Stimulated activated CD8-positive, alpha-beta memory T cell treated with anti-CD3 and anti-CD28 coated beads, Interleukin-12 subunit alpha, Interleukin-12 subunit beta, amount 100 ng/mL, for 24 hours (primary cell): Measurements from ENCODE around the gene EPN1.

Source experiments
- DNase-seq: peaks from one replicate; pipeline ENCODE4 v3.0.0-alpha.2; 2020; ENCODE audit errors: extremely low read depth

The EPN1 gene

DNA sequence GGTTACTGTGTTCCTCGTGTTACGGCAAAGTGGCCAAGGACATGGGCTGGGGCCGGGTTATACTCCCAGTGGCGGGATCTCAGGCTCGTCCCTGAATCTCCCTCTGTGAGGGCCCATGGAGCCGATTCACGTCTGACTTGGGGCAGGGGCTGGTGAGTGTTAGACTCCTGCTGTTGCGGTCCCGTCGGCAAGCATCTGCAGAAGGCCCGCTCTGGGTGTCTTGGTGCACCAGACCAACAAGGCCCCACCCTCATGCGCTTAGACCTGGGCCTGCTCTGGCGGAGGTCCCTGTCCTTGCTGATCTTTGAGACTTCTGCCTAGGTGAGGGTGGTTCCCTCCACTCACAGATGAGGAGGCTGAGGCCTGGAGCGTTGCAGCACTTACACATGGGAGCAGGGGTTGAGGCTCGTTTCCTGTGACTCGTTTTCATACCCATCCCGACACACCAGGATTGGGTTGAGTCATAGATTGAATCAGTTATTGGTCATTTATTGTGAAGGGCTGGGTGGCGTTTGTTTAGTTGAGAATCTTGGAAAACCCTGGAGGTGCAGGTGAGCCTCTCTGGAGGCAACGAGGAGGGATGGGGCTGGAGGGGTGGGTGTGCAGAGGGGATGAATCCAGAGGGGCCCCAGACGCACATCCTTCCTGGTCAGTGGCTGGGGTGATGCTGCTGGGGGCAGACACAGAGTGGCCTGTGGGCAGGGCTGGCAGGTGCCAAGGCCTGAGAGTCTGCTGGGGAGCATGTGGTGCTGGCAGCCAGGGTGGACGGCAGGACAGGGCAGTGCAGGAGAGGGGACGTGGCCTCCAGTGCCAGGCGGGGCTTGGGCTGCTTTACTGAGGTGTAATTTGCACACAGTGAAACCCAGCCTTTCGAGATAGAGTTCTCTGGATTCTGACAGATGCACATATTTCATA, 4.6 kb downstream of the EPN1 start:
- DNase-seq, result no peak

DNA sequence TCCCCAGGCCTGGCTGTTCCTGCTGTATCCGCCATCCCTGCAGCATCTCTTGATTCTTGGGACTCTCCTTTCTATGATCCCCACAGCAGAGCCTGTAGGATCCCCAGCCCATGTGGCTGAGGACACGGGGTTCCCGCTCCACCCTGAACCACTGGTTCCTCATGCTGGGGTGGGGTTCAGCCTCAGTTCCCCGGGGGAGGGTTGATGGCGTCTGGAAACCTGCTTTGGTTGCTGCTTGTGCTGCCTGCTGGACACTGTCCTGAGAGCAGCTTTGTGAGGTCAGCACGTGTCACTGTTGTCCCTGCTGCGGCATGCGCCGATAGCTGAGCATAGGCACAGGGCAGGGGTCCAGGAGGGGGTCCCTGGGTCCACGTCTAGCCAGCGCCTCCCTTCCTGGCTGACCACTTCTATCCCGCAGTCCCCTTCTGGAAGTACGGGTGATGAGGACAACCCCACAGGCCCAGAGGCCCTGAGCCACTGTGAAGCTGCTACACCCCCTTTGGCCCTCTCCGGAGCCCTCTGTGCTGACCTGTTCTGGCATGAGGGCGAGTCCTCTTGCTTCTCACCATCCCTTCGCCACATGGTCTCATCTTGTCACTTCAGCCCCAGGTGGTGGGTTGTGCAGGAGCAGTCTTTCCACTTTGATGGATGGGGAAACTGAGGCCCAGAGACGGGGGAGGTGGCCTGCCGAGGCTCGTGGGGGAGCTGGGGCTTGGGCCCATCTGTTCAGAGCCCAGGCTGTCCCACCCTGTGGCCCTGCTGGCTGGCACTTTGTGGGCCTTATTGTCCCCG, 5.5 kb downstream of the EPN1 start:
- no peak for DNase-seq

DNA sequence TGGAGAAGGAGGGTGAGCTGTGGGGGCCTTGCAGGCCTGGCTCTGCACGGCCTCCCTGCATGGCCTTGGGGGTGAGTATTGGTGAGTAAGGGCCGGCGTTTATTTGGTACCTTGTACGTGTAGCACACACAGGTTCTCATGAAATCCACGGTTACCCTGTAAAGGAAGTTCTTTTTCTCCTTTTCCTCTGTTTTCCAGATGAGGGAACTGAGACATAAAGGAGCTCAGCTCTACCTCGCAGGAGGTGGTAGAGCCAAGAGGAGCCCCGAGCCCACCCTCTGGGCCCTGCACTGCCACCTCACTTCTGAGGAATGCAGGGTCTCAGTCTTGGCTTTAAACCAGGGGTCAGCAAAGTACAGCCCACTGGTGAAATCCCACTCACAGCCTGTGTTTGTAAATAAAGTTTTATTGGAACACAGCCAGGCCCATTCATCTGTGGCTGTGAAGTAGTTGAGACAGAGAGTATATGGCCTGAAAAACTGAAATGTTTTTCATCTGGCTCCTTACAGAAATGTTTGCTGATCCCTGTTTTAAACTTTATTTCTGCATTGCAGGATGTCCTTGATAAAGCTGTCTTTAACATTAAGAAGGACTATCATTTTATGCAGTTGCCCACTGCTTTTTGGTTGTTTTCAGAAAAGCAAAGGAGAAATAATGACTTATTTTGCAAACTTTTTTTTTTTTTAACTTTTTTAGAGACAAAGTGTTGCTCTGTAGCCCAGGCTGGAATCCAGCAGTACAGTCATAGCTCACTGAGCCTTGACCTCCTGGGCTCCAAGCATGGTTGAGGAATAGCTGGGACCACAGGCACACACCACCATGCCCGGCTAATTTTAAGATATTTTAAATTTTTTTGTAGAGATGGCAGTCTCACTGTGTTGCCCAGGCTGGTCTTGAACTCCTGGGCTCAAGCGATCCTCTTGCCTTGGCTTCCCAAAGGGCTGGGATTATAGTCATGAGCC, 6.4 kb downstream of the EPN1 start:
- no peak for DNase-seq

- no peak for DNase-seq
Observed at GRCh38 chr19:55683449-55684261, 8.6 kb downstream of the EPN1 start.

DNA sequence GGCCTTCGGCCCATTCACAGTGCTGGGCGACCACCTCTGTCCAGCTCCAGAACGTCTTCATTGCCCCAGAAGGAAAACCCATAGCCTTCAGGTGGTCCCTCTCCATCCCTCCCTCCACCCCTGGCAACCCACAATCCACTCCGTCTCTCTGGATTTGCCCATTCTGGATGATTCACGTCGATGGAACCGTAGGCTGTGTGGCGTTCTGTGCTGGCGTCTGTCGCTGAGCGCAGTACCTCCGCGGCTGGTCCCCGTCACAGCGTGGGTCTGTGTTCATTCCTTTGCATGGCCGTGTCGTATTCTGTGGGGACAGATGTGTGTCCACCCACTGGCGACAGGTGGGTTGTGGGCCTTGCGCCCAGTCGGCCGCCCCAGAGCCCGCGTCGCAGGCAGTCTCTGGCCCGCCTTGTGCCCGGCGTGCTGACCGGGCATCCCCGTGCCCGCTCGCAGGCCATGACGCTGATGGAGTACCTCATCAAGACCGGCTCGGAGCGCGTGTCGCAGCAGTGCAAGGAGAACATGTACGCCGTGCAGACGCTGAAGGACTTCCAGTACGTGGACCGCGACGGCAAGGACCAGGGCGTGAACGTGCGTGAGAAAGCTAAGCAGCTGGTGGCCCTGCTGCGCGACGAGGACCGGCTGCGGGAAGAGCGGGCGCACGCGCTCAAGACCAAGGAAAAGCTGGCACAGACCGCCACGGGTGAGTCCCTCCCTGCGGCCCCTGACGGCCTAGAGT, 10.1 kb downstream of the EPN1 start:
- DNase-seq, result no peak

- DNase-seq, result no peak
Observed at GRCh38 chr19:55685776-55686175, 10.8 kb downstream of the EPN1 start.

DNA sequence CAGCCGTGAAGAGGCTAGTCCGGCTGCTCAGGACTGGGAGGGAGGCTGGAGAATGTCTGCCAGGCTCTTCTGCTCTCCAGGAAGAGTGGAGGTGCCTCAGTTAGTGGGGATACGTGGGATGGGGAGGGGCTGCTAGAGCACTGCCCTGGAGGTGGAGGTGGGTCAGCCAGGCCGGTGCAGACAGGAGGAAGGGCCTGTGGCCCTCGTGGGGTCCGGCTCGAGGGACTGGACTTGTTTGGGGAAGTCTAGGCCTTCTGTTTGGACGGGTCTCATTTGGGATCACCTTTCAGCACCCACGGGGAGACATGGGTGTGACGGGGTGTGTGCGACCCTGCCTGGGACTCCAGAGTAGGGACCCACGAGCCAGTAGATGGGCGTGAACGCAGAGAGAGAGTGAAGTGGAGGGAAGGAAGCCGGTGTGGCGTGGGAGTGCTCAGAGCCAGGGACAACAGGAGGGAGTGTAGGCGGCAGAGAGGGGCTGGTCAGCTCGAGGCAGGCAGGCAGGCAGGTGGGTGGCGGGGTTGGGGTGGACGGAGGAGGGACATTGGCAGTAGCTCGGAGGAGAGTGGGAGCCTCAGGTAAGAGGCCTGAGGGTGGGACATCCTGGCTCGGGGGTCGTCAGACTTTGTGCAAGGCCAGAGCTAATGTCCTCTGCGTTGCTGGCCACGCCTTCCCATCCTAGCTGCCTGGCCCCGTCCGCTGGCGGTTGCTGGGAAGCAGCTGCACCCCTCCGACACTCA, 11.5 kb downstream of the EPN1 start:
- no peak for DNase-seq

DNA sequence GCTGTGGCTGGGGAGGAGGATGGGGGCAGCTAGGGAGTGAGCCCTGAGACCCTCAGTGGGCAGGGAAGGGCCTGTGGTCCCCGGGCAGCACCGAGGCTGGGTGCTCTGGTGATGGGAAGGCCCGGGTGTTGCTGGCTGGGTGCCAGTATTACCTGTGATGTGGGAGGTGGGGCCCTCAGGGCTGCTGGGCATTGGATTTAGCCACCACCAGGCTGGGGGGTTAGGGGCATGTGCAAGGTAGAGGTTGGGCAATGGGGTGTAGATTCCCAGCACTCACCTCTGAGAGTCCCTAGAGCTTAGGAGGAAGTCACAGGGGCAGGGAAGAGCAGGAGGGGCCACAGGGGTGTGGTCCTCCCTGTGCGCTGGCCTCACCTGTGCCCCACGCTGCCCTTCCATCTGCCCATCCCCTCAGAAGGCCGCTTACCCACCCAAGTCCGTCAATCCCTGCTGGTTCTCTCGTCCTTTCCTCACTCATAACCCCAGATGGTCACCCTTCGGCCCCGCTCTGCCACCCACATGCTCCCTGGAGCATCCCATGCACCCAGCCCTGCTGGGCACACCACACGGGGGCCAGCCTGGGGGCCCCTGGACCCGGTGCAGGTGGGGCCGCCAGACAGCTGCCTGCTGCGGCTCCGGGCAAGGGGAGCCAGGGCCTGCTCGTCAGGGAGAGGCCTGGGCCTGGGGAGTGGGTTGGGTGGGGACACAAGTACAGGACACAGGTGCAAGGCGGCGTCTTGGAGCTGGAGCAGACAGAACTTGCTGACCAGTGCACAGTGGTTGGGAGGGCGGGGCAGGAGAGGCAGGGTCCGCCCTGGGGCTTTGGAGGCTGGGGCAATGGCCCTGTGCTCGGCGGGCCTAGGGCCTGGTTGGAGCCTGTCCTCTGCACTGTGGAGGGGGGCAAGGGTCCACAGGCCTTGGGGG, 12.5 kb downstream of the EPN1 start:
- no peak for DNase-seq

DNA sequence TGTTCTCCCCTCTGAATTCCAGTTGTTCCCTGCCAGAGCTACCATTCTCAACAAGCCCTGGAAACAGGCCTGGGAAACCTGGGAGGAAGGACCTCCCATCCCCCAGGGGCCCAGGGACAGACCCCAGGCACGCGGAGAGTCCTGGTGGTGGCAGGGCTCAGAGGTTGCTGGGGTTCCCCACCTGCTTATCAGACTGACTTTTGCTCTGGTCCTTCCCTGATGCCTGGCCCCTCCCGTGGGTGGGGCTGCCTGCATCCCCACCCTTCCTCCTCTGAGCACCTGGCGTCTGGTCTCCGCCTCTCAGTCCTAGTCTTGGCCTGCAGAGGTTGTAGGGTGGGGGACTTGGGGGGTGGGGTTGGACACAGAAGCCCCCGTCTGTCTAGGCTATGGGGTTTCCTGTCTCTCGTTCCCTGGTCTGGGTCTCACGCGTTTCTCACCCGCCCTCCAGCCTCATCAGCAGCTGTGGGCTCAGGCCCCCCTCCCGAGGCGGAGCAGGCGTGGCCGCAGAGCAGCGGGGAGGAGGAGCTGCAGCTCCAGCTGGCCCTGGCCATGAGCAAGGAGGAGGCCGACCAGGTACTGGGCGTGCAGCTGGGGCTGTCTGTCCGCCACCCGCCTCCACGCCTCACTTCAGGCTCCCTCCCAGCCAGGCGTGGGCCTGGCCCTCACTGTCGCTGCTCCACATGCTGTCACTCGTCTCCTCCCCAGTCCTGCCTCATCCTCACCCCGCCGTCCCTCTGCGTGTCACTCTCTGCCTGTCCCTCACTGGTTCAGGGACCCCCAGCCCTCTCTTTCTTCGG, 13.6 kb downstream of the EPN1 start:
- DNase-seq, result no peak

- no peak for DNase-seq
Observed at GRCh38 chr19:55689411-55690108, 14.5 kb downstream of the EPN1 start.

- DNase-seq, result no peak
Observed at GRCh38 chr19:55690109-55690768, 15.2 kb downstream of the EPN1 start.

GRCh38 chr19:55690769-55691545, 15.9 kb downstream of the EPN1 start:
- DNase-seq, result no peak

GRCh38 chr19:55691561-55692481, 16.8 kb downstream of the EPN1 start:
- no peak for DNase-seq

DNA sequence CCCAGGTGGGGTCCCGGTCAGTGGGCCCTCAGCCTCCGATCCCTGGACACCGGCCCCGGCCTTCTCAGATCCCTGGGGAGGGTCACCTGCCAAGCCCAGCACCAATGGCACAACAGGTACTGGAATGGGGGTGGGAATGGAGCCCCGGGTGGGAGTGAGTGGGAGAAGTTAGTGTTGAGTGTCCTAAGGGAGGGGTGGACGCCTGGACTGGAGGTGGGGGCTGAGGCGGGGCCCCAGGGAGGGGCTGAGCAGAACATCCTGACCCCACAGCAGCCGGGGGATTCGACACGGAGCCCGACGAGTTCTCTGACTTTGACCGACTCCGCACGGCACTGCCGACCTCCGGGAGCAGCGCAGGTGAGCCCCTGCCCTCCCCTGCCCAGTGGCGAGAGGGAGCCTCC, 17.7 kb downstream of the EPN1 start:
- no peak for DNase-seq
